H1 (cell line): ENCODE data around the gene YPEL2. TPM values are rescaled to one million over a fixed set of nuclear protein-coding genes. Genes with fewer than 3 reads are reported as not detected.

Experiments
- CTCF ChIA-PET: fragments of 300-600 bp; sonication (Branson Sonifier 250); formaldehyde crosslinking; loops from one replicate; lab custom pipeline; 2021; ENCODE audit not compliant: partially characterized antibody; lab: Charles Lee
- POLR2A ChIA-PET: fragments of 300-600 bp; sonication (Branson Sonifier 250); formaldehyde crosslinking; loops from one replicate; lab custom pipeline; 2021; ENCODE audit warnings: inconsistent platforms; ENCODE audit not compliant: partially characterized antibody; lab: Charles Lee
- DNase-seq, 2 experiments: peaks; one replicate each; pipeline versions ENCODE4 v3.0.0 to v3.0.0-alpha.2; 2010 to 2022; ENCODE audit warnings: low spot score in 2 of 2, low read depth in 1 of 2, mixed read lengths in 1 of 2
- FAIRE-seq: peaks from 2 replicates; lab custom pipeline; 2011; peaks lifted over from hg19 to GRCh38; lab: Jason Lieb, UNC
- H2AFZ ChIP-seq: 2 replicates; pipeline ENCODE4 v1.8.1; 2012; ENCODE audit warnings: low read length, inconsistent platforms
- H2AK5ac ChIP-seq: 2 replicates; pipeline ENCODE4 v1.6.1; 2013; ENCODE audit warnings: low read depth, low read length
- H2BK120ac ChIP-seq: replicated peaks from 2 replicates; pipeline ENCODE3; 2013; ENCODE audit warnings: low read depth, low read length, inconsistent platforms
- H2BK12ac ChIP-seq: 2 replicates; pipeline ENCODE4 v1.6.1; 2013; ENCODE audit warnings: low read depth, low read length
- H2BK15ac ChIP-seq: 2 replicates; pipeline ENCODE4 v1.6.1; 2013; ENCODE audit warnings: low read length
- H2BK20ac ChIP-seq: 2 replicates; pipeline ENCODE4 v1.6.1; 2013; ENCODE audit warnings: low read length
- H2BK5ac ChIP-seq: 2 replicates; pipeline ENCODE4 v1.6.1; 2013; ENCODE audit warnings: low read depth, low read length
- H3K14ac ChIP-seq: 2 replicates; pipeline ENCODE4 v1.6.1; 2013; ENCODE audit warnings: inconsistent platforms; ENCODE audit not compliant: insufficient read length
- H3K18ac ChIP-seq: 2 replicates; pipeline ENCODE4 v1.6.1; 2013; ENCODE audit warnings: low read length; ENCODE audit errors: extremely low read depth
- H3K23ac ChIP-seq: 2 replicates; pipeline ENCODE4 v1.6.1; 2013; ENCODE audit warnings: inconsistent platforms; ENCODE audit not compliant: insufficient read length
- H3K23me2 ChIP-seq: 2 replicates; pipeline ENCODE4 v1.6.1; 2013; ENCODE audit warnings: low read depth, low read length
- H3K27ac ChIP-seq: 2 replicates; pipeline ENCODE4 v1.6.1; 2011; ENCODE audit warnings: low read depth, low read length, inconsistent platforms
- H3K27me3 ChIP-seq, 4 experiments: replicated peaks in 1 of 4; 1 replicate in 1 of 4; 2 replicates in 3 of 4; pipeline versions ENCODE4 v1.6.1 to v1.8.1; 2011 to 2013; ENCODE audit warnings: low read length in 3 of 4, mild to moderate bottlenecking in 3 of 4, inconsistent platforms in 2 of 4, mixed read lengths in 2 of 4, moderate library complexity in 1 of 4; ENCODE audit not compliant: control insufficient read depth in 3 of 4, insufficient read depth in 3 of 4; ENCODE audit errors: extremely low read depth in 1 of 4
- H3K36me3 ChIP-seq, 4 experiments: 2 replicates each; pipeline versions ENCODE4 v1.6.1 to v1.8.1; 2011 to 2013; ENCODE audit warnings: mild to moderate bottlenecking in 4 of 4, low read length in 3 of 4, moderate library complexity in 2 of 4, control low read depth in 1 of 4, inconsistent platforms in 1 of 4; ENCODE audit not compliant: insufficient read depth in 4 of 4, control insufficient read depth in 2 of 4
- H3K4ac ChIP-seq: replicated peaks from 2 replicates; pipeline ENCODE3; 2013; ENCODE audit warnings: low read length, low read depth, mixed read lengths, inconsistent platforms; ENCODE audit not compliant: insufficient read length
- H3K4me1 ChIP-seq, 4 experiments: replicated peaks in 1 of 4; 1 replicate in 1 of 4; 2 replicates in 3 of 4; pipeline versions ENCODE4 v1.6.1 to v1.8.1; 2011 to 2013; ENCODE audit warnings: low read length in 3 of 4, inconsistent platforms in 2 of 4, mixed read lengths in 1 of 4; ENCODE audit not compliant: insufficient read depth in 4 of 4, control insufficient read depth in 3 of 4
- H3K4me2 ChIP-seq, 2 experiments: 2 replicates each; pipeline versions ENCODE4 v1.6.1 to v1.8.1; 2011 to 2013; ENCODE audit warnings: low read depth in 2 of 2, low read length in 2 of 2, control low read depth in 1 of 2, inconsistent platforms in 1 of 2, mild to moderate bottlenecking in 1 of 2; ENCODE audit not compliant: insufficient read depth in 1 of 2
- H3K4me3 ChIP-seq, 4 experiments: fragments of 200-600, 300-600 bp in 1 of 4; sonication (generic), shearing (Covaris generic), sonication (Bioruptor Twin) in 1 of 4; 2 replicates each; pipeline versions ENCODE4 v1.5.1 to v1.8.1; 2011 to 2016; ENCODE audit warnings: low read length in 4 of 4, low read depth in 3 of 4, control low read depth in 2 of 4, inconsistent platforms in 2 of 4, mild to moderate bottlenecking in 2 of 4, mixed read lengths in 1 of 4, moderate library complexity in 1 of 4; ENCODE audit not compliant: insufficient read depth in 2 of 4; ENCODE audit errors: extremely low read depth in 1 of 4
- H3K56ac ChIP-seq: replicated peaks from 2 replicates; pipeline ENCODE3; 2013; ENCODE audit warnings: low read depth, mild to moderate bottlenecking, mixed read lengths, low read length, inconsistent platforms; ENCODE audit not compliant: insufficient read length
- H3K79me1 ChIP-seq: 2 replicates; pipeline ENCODE4 v1.6.1; 2013; ENCODE audit warnings: low read depth, low read length, control low read depth
- H3K79me2 ChIP-seq, 2 experiments: 2 replicates each; pipeline versions ENCODE4 v1.6.1 to v1.8.1; 2012 to 2013; ENCODE audit warnings: low read length in 2 of 2, mild to moderate bottlenecking in 2 of 2, inconsistent platforms in 1 of 2; ENCODE audit not compliant: insufficient read depth in 2 of 2, control insufficient read depth in 1 of 2
- H3K9ac ChIP-seq, 4 experiments: replicated peaks in 1 of 4; 1 replicate in 1 of 4; 2 replicates in 3 of 4; pipeline versions ENCODE4 v1.6.1 to v1.8.1; 2011 to 2013; ENCODE audit warnings: low read depth in 3 of 4, low read length in 3 of 4, control low read depth in 2 of 4, mild to moderate bottlenecking in 2 of 4, moderate library complexity in 2 of 4, inconsistent platforms in 1 of 4; ENCODE audit errors: extremely low read depth in 1 of 4
- H3K9me3 ChIP-seq, 2 experiments: 2 replicates each; pipeline versions ENCODE4 v1.6.1 to v1.8.1; 2012 to 2013; ENCODE audit warnings: mild to moderate bottlenecking in 2 of 2, moderate library complexity in 2 of 2, control low read depth in 1 of 2, inconsistent platforms in 1 of 2, low read depth in 1 of 2, low read length in 1 of 2, mixed read lengths in 1 of 2; ENCODE audit not compliant: insufficient read depth in 2 of 2
- H4K20me1 ChIP-seq, 2 experiments: replicated peaks in 1 of 2; 2 replicates each; pipeline versions ENCODE3 to v1.8.1; 2011 to 2013; ENCODE audit warnings: inconsistent platforms in 2 of 2, low read length in 2 of 2, mild to moderate bottlenecking in 1 of 2; ENCODE audit not compliant: insufficient read depth in 2 of 2, control insufficient read depth in 1 of 2
- H4K5ac ChIP-seq: 2 replicates; pipeline ENCODE4 v1.6.1; 2013; ENCODE audit warnings: low read length, low read depth, mixed read lengths, inconsistent platforms; ENCODE audit not compliant: insufficient read length
- H4K8ac ChIP-seq: 2 replicates; pipeline ENCODE4 v1.8.0; 2013; ENCODE audit warnings: mild to moderate bottlenecking, moderate library complexity, low read length, inconsistent platforms; ENCODE audit not compliant: insufficient read depth; ENCODE audit errors: extremely low read depth
- H4K91ac ChIP-seq: replicated peaks from 2 replicates; pipeline ENCODE3; 2013; ENCODE audit warnings: low read length, mixed read lengths, inconsistent platforms; ENCODE audit not compliant: insufficient read length
- CEBPB ChIP-seq: IDR thresholded peaks from 2 replicates; pipeline ENCODE4 v1.6.1; 2012; ENCODE audit warnings: low read depth, low read length
- JUN ChIP-seq: IDR thresholded peaks from 2 replicates; pipeline ENCODE4 v1.6.1; 2011; ENCODE audit warnings: low read depth, mild to moderate bottlenecking, improper control_type of control experiment, low read length
- RXRA ChIP-seq: IDR thresholded peaks from 2 replicates; pipeline ENCODE4 v1.6.1; 2011; ENCODE audit warnings: low read depth, mild to moderate bottlenecking, low read length, moderate library complexity; ENCODE audit not compliant: insufficient read depth
- WGBS, 2 experiments: shearing (Covaris generic) in 1 of 2; methylation state at CpG; one replicate each; pipeline versions ENCODE4 v1.1.6 to v1.1.7; 2013 to 2015; ENCODE audit warnings: low lambda C conversion rate in 2 of 2, mixed read lengths in 2 of 2, inconsistent platforms in 1 of 2, low coverage in 1 of 2, missing lambda C conversion rate in 1 of 2; ENCODE audit not compliant: insufficient replicate concordance in 2 of 2, insufficient coverage in 1 of 2, insufficient read length in 1 of 2; ENCODE audit errors: extremely low coverage in 1 of 2, missing lambda C conversion rate in 1 of 2; 5-methylcytosine and 5-hydroxymethylcytosine counted together
- polyA plus RNA-seq, 7 experiments: library from polyadenylated mRNA; depleted of rRNA in 3 of 7; stranded (reverse) in 5 of 7; unstranded in 2 of 7; fragments of >200 nt in 5 of 7; fragments of 200-250 nt in 2 of 7; gene quantifications; 1 replicate in 5 of 7; 2 replicates in 1 of 7; 4 replicates in 1 of 7; pipeline versions ENCODE4 v1.2.1 to v1.2.3, GENCODE V29; 2011 to 2013; ENCODE audit warnings: missing spikeins in 2 of 7, mixed read lengths in 2 of 7
- total RNA-seq: library from RNA; stranded (reverse); fragmentation: NEBNext Ultra II Directional; extraction: Animal tissue kit (Norgen Biotek cat#: 25700); gene quantifications from 2 replicates; pipeline ENCODE4 v1.2.1, GENCODE V29; 2021

The YPEL2 gene
- total and polyA plus RNA-seq, 2 of the 8 experiments (the other 6 are each of a cell fraction or from before 2014, with no cell fraction given): 1.6 to 3.5 TPM

GRCh38 chr17:59373882-59374495, 42.5 kb downstream of the YPEL2 start:
- H2AFZ ChIP-seq: no peak overlapping the region
- no peak overlapping the region for H3K4me2 ChIP-seq
- H2BK120ac ChIP-seq: no peak overlapping the region
- H3K4ac ChIP-seq: no peak overlapping the region
- H2BK20ac ChIP-seq: no peak overlapping the region
- no peak for FAIRE-seq
- POLR2A ChIA-PET: interaction anchor here (1.1 kb wide), 1 partner anchor 154 kb away, joined by 3 read pairs; the partner anchor contains the start of gene GDPD1
- no peak overlapping the region for H3K9ac ChIP-seq
- no peak overlapping the region for H2BK15ac ChIP-seq
- no peaks in the 10 kb centered on the region for H4K20me1 ChIP-seq
- H3K14ac ChIP-seq: no peak overlapping the region
- no peak overlapping the region for H3K23ac ChIP-seq
- TF ChIP-seq CEBPB: peak; percentile 44; the same call in 1 of the 2 replicates
- no peak for TF ChIP-seq JUN
- no peak for TF ChIP-seq RXRA
- H4K91ac ChIP-seq: no peak overlapping the region
- CTCF ChIA-PET: no interaction called here
- no peak overlapping the region for H2BK12ac ChIP-seq
- peaks cover 0 to 17% (median 6%) of the 10 kb centered on the region in 4 experiments; a peak in 4 of 7 replicates for H3K4me1 ChIP-seq
- H3K9me3 ChIP-seq: no peaks in the 10 kb centered on the region
- H3K36me3 ChIP-seq: no peaks in the 10 kb centered on the region
- no peak overlapping the region for H3K27ac ChIP-seq
- no peak overlapping the region for H2AK5ac ChIP-seq
- 86% methylated on average over 5 of the region's 5 CpGs; no CpG with 5 or more reads in 1 of the 2 experiments for WGBS, 2 experiments
- H3K4me3 ChIP-seq: no peak overlapping the region
- H3K79me2 ChIP-seq: no peaks in the 10 kb centered on the region
- no peak overlapping the region for H4K8ac ChIP-seq
- DNase-seq: no peak
- no peak overlapping the region for H2BK5ac ChIP-seq
- no peak overlapping the region for H3K18ac ChIP-seq
- H3K23me2 ChIP-seq: no peaks in the 10 kb centered on the region
- H3K56ac ChIP-seq: no peak overlapping the region
- H3K79me1 ChIP-seq: no peaks in the 10 kb centered on the region
- H3K27me3 ChIP-seq: no peaks in the 10 kb centered on the region
- H4K5ac ChIP-seq: no peak overlapping the region
